HG03442 (cell line): ENCODE results near the gene CEBPE.

Source experiments
- ATAC-seq: cut with Tn5 transposase; IDR thresholded peaks from one replicate; pipeline ENCODE4 v1.9.1; 2021; ENCODE audit warnings: mild to moderate bottlenecking, moderate library complexity; ENCODE audit not compliant: unreplicated experiment

CEBPE gene

DNA sequence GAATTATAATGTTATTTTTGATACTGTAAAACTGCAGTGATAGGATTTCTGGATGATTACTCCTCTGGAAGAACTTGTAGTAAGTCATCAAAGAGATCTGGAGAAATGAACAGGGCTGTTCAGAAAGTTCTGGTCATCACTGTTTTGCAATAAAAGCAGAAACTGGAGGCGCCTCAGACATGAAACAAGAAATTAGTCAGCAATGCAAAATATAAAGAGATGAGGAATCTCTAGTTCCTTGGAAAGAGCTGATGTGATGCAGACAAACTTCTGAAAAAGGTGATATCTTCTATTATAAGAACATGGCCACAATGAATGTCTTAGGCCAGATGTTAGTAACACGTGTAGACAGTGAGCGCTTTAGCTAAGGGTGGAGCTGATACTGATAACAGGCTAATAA, 33.6 kb downstream of the CEBPE start:
- no peak for ATAC-seq

DNA sequence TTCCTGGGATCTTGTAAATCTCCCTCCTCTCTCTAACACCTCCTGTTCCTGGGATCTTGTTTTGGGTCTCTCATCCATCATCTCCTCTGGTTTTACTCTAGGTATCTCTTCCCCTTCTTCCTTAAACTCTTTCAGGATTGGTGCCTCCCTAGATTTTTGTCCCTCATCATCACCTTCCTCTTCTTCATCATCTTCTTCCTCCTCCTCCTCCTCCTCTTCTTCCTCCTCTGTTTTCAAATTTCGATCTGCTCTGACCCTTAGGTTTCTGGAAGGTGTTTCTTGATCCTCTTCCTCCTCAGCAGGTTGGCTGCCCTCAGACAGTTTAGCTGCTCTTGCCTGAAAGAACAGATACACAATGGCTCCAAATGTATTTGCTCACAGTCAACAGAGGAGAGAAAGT, 38.6 kb downstream of the CEBPE start:
- no peak for ATAC-seq

DNA sequence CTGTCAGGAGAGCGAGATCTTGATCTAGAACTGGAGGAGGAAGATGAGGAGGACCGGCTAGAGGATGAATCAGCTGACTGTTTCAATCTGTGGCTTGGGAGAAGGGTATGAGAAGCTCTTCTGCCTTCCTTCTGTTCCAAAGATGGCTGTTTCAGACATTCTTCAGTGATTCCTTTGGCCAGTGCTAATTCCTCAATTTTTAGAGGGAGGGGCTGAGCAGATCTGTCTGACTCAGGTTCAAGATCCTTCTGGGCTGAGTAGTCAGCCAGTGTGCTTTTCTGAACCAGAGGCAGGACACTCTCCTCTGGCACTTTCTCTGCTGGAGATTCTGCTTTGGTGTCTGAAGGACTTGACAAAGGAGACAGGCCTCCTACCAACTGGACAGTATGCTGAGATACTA, 39.3 kb downstream of the CEBPE start:
- no peak for ATAC-seq

DNA sequence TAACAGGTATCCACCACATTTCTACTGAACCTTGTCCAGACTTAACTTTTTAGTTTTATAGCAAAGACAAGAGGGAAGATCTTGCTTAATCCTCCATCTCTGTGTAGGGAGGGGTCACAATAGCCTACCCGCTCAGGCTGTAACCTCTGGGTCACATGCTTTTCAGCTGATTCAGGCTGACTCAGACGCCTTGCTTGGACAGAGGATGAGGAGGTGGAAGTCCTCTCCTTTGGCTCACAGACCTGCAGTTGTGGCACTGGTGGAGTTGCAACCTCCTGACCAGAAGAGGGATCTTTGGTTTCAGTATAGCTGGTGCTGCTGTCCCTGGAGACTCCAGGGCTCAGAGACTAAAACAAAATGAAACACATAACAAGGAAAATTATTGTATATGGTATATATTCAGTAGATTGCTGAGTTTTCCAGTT, 40.4 kb downstream of the CEBPE start:
- ATAC-seq: no peak

DNA sequence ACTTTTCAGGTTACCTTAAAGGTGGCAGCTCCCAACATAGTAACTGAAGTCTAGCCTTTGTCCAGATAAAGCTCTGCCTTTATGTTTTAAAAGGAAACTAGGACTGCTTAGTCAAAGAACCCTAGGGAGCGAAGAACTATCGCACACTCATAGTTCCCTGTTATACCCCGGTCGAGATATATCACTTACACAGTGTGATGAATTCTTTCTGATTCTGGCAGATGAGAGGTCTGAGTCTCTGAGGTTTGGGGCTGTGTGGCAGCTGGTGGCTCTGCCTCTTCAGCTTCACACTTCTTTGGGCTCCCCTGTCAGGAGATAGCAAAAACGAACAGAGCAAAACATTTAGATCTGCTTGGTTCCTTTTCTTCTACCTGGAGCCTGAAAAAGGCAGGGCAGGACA, 41.1 kb downstream of the CEBPE start:
- ATAC-seq: no peak

DNA sequence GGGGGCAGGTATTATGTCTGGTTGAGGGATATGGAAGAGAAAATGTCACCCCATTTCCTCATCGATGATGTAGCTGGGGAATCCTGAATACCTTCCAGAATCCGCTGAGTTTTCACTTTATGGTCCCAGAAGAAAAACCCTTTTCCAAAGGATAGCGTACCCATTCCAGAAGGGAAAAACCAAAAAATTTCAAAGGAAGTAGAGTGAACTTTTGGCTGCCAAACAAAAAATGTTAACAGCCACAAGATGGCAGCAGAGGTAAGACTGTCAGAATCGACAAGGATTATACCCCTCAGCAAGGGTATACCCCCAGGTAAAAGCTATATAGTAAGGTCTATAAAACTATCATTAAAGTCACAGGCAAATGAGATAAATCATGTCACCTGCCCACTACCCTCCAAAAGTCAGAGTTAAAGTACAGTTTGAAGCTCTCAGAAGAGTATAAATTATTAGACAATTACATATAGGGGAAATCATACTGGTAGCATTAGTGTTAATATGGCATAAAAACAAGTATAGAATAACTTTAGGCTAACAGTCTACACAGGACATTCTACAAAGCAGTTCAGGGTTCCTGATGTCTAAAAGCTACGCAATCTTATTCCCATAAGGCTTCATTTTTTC, 42.2 kb downstream of the CEBPE start:
- ATAC-seq: no peak

DNA sequence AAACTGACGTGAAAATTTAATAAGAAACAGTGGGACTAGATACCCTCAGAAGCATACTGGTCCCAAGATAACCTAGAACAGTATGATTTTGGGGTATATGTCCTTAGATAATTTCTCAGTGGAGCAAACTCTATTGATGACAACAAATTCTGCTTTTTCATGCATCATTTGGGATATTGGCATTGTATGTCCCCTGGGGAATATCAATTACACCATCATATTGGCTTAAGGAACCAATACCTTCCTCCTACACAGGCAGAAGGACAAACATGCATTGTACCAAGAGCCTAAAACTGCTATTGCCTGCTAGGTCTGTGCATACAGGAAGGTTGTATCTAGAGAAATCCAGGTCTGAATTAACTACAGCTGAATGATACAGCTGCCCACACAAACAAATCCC, 44.1 kb downstream of the CEBPE start:
- ATAC-seq: no peak

DNA sequence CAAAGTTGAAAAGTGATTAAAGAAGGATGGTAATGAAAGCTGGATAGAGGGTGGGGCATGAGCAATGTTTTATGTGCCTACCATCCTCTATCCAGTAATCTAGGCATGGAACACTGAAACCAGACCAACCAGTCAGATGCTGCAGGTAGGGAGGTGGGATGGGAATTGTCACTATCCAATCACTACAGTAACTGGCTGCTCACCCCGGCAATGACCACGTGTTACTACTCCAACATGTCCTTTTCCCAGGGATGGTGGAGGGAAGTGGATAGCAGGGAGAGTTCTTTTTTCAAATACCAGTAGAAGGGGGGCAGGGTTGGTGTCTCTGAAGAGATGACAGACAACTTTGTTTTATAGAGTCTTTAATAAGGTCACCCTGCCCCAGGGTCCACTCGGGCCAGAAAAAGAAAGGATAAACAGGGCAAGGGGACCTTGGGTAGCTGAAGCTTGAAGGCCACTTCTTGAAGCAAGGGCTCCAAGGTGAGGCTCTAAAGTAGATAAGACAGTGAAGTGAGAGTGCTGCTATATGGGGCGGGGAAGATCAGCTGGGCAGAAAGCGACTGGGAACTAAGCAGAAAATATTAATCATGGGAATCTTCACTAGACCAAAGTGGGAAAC, 47.0 kb downstream of the CEBPE start:
- no peak for ATAC-seq

DNA sequence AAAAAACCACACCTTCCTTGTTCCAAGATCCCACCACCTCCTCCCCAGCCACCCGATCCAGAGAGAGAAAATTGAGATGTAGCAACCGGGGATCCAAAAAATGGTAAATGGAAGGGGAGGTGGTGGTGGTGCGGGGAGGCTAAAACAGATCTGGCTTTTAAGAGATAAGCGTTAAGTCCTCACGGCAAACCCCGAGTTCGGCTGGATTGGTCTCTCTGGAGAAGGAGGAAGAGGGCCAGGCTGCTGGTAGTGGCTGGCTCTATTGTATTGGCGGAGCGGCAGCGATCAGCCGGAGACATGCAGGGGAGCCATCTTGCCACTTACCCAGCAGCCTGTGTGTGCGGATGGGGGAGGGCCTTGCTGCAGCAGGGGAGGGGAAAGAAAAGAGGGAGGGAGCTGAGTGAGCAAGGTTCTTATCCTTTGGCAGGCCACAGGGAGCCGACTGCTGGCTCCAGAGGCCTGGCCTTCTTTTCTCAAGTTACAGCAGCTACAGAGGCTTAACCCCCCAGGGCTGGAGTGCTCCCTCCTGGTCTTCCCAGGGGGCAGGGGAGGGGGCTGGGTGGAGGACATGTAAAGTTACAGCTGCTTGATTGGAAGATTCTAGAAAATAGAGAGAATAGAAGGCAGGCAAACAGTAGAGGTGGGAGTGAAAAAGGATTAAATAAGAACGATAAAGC, 47.7 kb downstream of the CEBPE start:
- ATAC-seq: peak; percentile 90

DNA sequence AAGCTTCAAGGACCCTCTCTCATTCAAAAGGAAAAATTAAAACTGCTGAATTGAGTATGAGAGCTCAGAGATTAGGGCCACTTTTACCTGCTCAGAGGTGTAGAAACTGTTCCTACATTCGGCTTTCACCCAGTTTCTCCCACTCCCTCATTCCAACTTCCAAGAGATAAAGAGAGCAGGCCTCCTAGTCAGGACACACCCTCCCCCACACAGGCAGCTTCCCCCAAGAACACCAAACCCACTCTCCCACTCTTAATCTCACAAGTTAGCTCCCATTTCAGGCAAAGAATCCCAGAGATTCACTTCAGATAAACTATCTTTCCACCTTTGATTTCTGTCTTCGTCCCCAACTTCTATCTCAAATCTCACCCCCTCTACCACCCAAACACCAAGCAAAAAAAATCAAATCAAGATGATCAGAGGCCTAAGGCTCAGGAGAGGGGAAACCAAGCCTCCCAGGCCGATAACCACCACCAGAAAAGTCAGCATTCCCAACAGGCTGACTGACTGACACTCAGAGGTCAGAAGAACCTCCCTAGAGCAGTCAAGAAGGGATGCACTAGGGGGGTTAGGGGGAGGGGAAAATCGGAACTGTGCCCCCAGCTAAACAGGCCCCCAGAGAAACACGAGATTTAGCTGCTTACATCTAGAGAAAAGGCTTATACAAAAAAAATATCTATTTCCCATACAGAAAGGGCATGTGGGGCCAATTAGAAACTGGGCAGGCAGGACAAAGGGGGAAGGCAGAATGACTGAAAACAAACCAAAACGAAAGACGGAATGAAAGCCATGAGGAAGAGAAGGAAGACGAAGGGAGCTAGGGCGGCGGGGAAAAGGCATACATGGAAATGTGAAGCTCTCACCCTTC, 48.6 kb downstream of the CEBPE start:
- no peak for ATAC-seq

DNA sequence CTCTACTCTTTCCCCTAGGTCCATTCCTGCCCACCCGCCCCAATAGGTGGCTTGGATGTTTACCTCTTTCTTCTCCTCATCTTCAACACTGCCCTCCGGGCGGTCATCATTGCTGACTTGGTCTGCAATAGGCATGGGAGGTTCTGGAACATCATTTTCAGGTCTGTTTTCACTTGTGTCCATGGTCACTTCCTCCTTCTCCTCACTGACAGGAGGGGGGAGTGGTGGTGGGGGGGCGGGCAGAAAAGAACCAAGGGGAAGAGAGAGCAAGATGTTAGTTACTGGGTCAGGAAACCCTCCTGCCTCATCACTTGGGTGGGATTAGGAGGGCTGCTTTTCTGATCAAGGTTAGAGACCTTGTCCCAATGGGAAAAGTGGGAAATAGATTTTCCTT, 49.6 kb downstream of the CEBPE start:
- no peak for ATAC-seq

DNA sequence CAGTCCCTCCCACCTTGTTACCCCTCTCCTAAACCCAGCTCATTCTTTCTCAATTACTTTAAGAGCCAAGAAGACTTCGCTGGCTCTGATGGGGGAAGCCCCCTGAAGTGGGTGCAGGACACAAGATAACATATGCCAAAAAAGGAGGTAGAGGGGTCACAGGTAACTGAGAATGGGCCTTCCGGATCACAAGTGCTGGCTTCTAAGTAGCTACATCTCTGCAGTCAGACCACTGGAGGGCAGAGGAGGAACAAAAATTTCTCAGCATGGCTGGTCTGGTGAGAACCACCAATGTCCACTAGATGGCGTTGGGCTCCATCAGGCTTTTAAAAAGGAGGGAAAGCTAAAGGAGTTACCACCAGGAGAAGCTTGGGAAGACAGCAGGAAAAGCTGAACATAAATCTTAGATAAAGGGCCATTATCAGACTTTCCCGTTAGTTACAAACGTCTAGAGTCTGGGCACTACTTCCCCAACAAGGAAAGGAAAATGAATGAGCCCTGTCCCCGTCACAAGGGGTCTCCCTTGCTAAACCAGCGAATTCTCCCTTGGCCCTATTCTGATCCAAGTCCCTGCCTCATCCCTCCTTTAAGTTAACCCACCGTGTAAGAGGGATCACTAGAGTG, 50.2 kb downstream of the CEBPE start:
- peak; percentile 46 for ATAC-seq

DNA sequence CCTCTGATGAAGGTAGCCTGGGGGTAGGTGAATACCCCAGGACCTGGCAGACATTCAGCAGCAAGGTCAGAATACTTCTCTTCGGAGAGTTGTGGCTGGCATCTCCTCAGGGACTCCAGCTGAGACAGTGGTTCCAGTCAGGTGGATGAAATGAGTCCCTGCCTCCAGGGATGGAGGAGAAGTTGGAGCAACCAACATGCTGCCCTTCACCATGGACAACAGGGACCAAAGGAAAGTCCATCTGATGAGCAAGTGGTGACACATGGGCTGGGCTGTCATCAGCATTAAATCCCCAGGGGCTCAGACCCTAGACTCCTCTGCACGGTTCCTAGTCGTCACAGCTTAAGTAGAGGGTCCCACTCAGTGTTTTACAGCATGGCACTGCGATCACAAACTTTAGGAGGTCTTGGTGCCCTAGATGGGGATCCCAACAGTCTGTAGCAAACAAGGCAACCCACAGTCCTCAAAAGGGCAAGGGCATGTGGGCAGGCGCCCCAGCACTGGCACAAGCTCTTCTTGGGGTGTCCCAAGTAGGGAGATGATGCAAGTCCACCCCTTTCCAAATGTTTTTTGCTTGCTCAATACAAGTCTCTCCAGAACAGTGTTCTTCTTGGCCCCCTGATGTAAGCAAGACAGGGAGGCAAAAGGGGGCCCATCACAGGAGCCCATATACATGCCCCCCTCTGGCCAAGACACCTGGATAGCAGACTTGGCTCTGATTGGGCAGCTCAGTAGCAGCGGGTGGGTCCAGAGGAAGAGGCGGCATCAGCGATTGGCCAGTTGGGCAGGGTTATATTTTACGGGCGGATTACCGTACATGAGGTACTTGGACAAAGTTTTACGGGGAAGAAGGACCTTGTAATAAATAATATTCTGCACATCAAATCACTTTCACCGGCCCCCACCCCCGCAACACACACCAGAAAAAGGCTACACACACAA, 50.9 kb downstream of the CEBPE start:
- ATAC-seq: no peak
